ENCODE data around the gene SPRYD3.

SPRYD3 gene

GRCh38 chr12:53025250-53025649 lies 53.9 kb downstream of the SPRYD3 start:
- DNase-seq (ENCODE audit: low spot score), result no peak

GRCh38 chr12:53014709-53015108 lies 64.5 kb downstream of the SPRYD3 start:
- DNase-seq (ENCODE audit: low spot score), result no peak

Data from globus pallidus (tissue), 1 donor.